ENCODE measurements around the gene BNC2. TPM values are rescaled to one million over a fixed set of nuclear protein-coding genes. Genes with fewer than 3 reads are reported as not detected.

BNC2 gene
- total RNA-seq, 1 experiment from 2014 or later, result not detected

DNA sequence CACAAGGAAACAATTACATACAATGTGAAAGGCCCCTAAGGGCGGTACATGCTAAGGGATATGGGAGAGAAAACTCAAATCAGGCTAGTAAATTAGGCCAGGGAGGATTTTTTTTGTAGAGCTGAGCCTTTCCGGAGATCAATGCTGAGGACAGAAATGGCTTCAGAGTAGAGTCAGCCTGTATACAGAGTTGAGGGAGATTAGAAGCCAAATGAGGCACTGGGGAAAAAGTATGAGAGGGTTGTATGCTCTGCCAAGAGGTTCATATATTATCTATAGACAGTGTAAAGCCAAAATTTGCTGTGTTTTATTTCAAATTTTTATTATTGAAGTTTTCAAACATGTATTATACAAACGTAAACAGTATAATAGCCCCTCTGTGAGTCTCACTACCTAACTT, 103.1 kb downstream of the BNC2 start:
- no peaks in the 10 kb centered on the region for H3K4me1 Mint-ChIP-seq (ENCODE audit: low read depth, unreplicated experiment)
- BruUV-seq (replicated peaks), result no TSS peak
- DNase-seq, result no peak
- no peaks in the 10 kb centered on the region for H3K9me3 Mint-ChIP-seq (ENCODE audit: low read depth, unreplicated experiment)
- H3K27me3 Mint-ChIP-seq (ENCODE audit: unreplicated experiment), result peaks cover 31% of the 10 kb centered on the region
- no peaks in the 10 kb centered on the region for H3K36me3 Mint-ChIP-seq (ENCODE audit: insufficient read depth, unreplicated experiment)
- intact Hi-C loops (cut with micrococcal nuclease; ENCODE audit: unreplicated experiment), result no loop called here
- CTCF ChIA-PET, result interaction anchor here (0.7 kb wide), 1 partner anchor 145 kb away, joined by 4 read pairs; no protein-coding TSS in a partner anchor
- TF ChIP-seq, protein P1, sequence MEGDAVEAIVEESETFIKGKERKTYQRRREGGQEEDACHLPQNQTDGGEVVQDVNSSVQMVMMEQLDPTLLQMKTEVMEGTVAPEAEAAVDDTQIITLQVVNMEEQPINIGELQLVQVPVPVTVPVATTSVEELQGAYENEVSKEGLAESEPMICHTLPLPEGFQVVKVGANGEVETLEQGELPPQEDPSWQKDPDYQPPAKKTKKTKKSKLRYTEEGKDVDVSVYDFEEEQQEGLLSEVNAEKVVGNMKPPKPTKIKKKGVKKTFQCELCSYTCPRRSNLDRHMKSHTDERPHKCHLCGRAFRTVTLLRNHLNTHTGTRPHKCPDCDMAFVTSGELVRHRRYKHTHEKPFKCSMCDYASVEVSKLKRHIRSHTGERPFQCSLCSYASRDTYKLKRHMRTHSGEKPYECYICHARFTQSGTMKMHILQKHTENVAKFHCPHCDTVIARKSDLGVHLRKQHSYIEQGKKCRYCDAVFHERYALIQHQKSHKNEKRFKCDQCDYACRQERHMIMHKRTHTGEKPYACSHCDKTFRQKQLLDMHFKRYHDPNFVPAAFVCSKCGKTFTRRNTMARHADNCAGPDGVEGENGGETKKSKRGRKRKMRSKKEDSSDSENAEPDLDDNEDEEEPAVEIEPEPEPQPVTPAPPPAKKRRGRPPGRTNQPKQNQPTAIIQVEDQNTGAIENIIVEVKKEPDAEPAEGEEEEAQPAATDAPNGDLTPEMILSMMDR (IDR thresholded peaks at IDR 0.05; ENCODE audit: unreplicated experiment), result no peak
- no peak overlapping the region for H3K27ac Mint-ChIP-seq (ENCODE audit: unreplicated experiment)
- no peak overlapping the region for H3K4me3 Mint-ChIP-seq (ENCODE audit: low read depth, unreplicated experiment)

DNA sequence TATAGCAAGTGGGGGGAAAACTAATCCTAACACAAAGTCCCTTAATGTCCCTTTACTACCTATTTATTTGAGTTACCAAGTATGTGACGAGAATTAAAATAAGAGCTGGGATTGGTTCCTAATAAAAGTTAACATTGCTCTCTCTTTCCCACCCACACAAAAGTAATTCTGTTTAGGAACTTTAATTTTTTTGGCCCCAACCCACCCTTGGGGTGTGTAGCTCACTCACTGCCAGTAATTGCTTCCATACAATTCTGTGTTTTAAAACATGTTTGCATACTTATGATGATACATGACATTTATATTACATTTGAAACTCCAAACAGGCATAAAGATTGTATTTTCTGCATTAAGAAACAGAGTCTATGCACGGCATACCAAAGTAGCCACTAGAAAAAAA, 106.5 kb downstream of the BNC2 start:
- CTCF ChIA-PET, result no interaction called here
- intact Hi-C loops (cut with micrococcal nuclease; ENCODE audit: unreplicated experiment), result no loop called here
- TF ChIP-seq, protein P1 (IDR thresholded peaks at IDR 0.05; ENCODE audit: unreplicated experiment), result no peak

DNA sequence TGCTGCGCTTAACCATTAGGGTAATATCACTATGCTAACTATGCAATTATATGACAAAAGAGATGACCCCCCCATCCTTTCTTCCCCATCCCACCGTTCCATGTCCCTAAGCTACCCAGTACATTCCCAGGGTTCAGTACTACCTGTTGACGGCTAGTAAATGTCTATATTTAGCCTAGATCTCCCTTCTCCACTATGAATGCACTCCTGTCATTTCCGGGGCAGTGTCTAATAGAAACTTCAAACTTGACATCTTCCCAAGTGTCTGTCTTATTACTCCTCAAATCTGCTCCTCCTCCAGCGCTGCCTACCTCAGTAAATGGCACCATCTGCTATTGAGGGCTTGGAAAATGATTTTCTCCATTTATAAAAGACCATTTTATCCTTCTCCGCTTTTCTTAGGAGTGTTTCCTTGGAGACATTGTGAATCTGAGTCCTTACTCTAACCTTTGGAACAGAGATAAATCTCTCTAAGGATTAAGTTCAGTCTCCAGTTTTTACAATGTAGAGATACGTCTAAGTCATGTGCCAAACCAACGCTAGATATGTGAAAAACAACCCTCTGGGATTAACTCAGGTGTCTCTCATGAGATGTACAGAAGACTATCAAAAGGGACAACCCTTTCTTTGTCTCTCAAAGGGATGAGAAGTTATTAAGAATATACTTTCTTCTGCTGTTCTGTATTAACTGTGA, 114.9 kb downstream of the BNC2 start:
- Mint-ChIP-seq H3K4me3 (ENCODE audit: low read depth, unreplicated experiment) (no peak overlapping the region), H3K27ac (ENCODE audit: unreplicated experiment) (no peak overlapping the region), H3K27me3 (ENCODE audit: unreplicated experiment) (peaks cover 10% of the 10 kb centered on the region), H3K4me1 (ENCODE audit: low read depth, unreplicated experiment) (no peaks in the 10 kb centered on the region), H3K36me3 (ENCODE audit: insufficient read depth, unreplicated experiment) (no peaks in the 10 kb centered on the region), H3K9me3 (ENCODE audit: low read depth, unreplicated experiment) (no peaks in the 10 kb centered on the region)
- CTCF ChIA-PET, result no interaction called here
- BruUV-seq (replicated peaks), result no TSS peak
- intact Hi-C loops (cut with micrococcal nuclease; ENCODE audit: unreplicated experiment), result no loop called here
- TF ChIP-seq, protein P1 (IDR thresholded peaks at IDR 0.05; ENCODE audit: unreplicated experiment), result no peak
- no peak for DNase-seq

More for the DNA sequence above, 106.5 kb downstream of the BNC2 start:
- no peak for DNase-seq
- Mint-ChIP-seq H3K36me3 (ENCODE audit: insufficient read depth, unreplicated experiment) (no peaks in the 10 kb centered on the region), H3K27ac (ENCODE audit: unreplicated experiment) (no peak overlapping the region), H3K4me1 (ENCODE audit: low read depth, unreplicated experiment) (no peaks in the 10 kb centered on the region), H3K27me3 (ENCODE audit: unreplicated experiment) (peaks cover 27% of the 10 kb centered on the region), H3K9me3 (ENCODE audit: low read depth, unreplicated experiment) (no peaks in the 10 kb centered on the region), H3K4me3 (ENCODE audit: low read depth, unreplicated experiment) (no peak overlapping the region)
- no TSS peak for BruUV-seq (replicated peaks)

DNA sequence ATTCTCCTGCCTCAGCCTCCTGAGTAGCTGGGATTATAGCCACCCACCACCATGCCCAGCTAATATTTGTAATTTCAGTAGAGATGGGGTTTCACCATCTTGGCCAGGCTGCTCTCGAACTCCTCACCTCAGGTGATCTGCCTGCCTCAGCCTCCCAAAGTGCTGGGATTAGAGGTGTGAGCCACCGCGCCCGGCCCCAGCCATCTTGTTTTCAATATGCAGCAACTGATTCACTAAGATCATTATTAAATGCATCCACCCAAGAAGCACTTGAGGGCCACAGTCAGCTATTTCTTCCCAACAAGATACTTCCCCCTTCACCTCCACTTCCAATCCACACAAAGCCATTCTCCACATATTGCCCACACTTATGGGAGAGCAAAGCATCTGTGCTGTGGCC, 115.8 kb downstream of the BNC2 start:
- no peaks in the 10 kb centered on the region for H3K9me3 Mint-ChIP-seq (ENCODE audit: low read depth, unreplicated experiment)
- BruUV-seq (replicated peaks), result no TSS peak
- CTCF ChIA-PET, result no interaction called here

More for the DNA sequence above, 115.8 kb downstream of the BNC2 start:
- H3K27ac Mint-ChIP-seq (ENCODE audit: unreplicated experiment), result no peak overlapping the region
- no peaks in the 10 kb centered on the region for H3K4me1 Mint-ChIP-seq (ENCODE audit: low read depth, unreplicated experiment)
- TF ChIP-seq, protein P1 (IDR thresholded peaks at IDR 0.05; ENCODE audit: unreplicated experiment), result no peak
- H3K36me3 Mint-ChIP-seq (ENCODE audit: insufficient read depth, unreplicated experiment), result no peaks in the 10 kb centered on the region
- DNase-seq, result no peak
- H3K4me3 Mint-ChIP-seq (ENCODE audit: low read depth, unreplicated experiment), result no peak overlapping the region
- H3K27me3 Mint-ChIP-seq (ENCODE audit: unreplicated experiment), result peaks cover 10% of the 10 kb centered on the region
- intact Hi-C loops (cut with micrococcal nuclease; ENCODE audit: unreplicated experiment), result no loop called here

Measured in Calu3 (cell line).